ENCODE measurements around the gene DLGAP3.

The DLGAP3 gene

DNA sequence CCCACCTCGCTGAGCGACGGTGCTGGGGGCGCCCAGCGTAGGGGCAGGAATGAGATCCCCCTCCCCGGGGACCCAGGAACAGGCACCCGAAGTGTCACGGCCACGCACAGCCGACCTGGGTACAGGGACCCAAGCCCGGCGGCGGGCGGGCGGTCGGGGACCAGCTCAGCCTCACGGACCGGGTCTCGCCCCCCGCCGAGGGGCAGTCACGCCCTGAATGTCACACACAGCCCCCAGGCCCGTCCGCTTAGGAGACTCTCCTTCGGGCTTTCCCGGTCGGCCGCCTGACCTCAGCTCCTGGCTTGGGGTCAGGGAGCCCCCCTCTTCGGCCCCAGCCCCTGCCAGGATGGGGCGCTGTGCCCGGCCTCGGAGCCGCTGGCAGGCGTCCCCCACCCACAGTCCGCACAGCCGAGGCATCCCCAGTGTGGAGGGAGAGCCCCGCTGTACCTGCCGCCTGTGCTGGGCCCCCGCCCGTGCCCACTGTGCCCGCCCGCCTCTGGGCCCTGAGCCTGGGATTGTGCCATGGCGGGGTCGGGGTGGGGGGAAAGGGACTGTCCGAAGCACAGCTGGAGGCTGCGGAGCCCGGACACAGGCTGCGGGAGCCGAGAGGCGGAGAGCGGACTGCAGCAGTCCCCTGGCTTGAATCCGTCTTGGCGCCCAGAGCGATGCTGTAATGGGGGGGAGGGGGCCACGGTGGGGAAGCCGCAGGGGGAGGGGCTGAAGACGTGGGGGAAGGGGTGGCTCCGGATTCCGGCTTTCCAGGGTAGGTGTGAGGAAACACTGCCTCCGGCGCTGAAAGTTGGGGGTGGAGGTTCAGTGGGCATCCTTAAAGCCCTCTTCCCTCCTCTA is 627 bp upstream of the DLGAP3 start:
- TF ChIP-seq, protein P1, sequence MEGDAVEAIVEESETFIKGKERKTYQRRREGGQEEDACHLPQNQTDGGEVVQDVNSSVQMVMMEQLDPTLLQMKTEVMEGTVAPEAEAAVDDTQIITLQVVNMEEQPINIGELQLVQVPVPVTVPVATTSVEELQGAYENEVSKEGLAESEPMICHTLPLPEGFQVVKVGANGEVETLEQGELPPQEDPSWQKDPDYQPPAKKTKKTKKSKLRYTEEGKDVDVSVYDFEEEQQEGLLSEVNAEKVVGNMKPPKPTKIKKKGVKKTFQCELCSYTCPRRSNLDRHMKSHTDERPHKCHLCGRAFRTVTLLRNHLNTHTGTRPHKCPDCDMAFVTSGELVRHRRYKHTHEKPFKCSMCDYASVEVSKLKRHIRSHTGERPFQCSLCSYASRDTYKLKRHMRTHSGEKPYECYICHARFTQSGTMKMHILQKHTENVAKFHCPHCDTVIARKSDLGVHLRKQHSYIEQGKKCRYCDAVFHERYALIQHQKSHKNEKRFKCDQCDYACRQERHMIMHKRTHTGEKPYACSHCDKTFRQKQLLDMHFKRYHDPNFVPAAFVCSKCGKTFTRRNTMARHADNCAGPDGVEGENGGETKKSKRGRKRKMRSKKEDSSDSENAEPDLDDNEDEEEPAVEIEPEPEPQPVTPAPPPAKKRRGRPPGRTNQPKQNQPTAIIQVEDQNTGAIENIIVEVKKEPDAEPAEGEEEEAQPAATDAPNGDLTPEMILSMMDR (IDR thresholded peaks at IDR 0.05; ENCODE audit: low read depth, low read length), result peak; percentile 41; the same call in 1 of the 2 replicates
- peak; percentile 82 for DNase-seq
- Histone ChIP-seq H3K4me3 (ENCODE audit: low read depth, low read length) (peak overlapping the region; percentile 72), H3K36me3 (peaks cover 8% of the 10 kb centered on the region), H3K9me3 (ENCODE audit: severe bottlenecking) (no peaks in the 10 kb centered on the region), H3K27ac (peak overlapping the region; percentile 85), H3K27me3 (ENCODE audit: insufficient read depth, low read depth, severe bottlenecking) (no peaks in the 10 kb centered on the region)

DNA sequence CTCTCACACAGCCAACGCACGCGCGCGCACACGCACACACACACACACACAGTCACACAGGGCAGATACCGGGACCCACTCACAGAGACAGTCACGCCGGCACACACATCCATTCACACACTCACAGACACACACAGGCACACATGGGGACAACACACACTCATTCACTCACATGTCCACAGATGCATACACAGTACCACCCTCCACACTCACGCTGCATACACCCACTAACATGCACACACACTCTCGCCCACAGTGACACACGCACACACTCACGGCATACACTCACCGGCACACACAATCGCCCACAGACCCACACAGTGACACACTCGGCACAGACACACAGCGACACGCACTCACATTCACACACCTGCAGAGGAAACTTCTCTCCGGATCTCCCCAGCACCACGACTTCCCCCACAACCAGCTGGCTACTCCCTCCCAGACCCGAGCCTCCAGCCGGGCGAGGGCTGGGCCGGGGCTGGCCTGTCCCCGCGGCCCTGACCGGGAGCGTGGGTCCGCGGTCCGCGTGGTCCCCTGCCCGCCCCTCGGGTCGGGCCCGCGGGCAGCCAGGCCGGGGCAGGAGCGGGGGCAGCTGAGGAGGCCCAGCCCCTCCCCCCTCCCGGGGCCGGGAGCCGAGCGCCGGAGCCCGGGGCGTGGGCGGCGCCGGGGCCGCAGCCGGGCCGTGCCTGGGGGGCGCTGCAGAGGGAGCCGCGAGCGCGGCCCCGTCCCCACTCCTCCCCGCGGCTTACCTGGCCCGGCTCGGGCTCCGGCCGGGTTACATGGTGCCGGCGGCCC is 552 bp downstream of the DLGAP3 start:
- TF ChIP-seq, protein P1 (IDR thresholded peaks at IDR 0.05; ENCODE audit: low read depth, low read length), result 0 out of 2 replicates have a peak, but pooled peaks have one; percentile 3
- Histone ChIP-seq H3K9me3 (ENCODE audit: severe bottlenecking) (no peaks in the 10 kb centered on the region), H3K36me3 (peaks cover 8% of the 10 kb centered on the region), H3K27me3 (ENCODE audit: insufficient read depth, low read depth, severe bottlenecking) (no peaks in the 10 kb centered on the region), H3K27ac (peak overlapping the region; percentile 64), H3K4me3 (ENCODE audit: low read depth, low read length) (peak overlapping the region; percentile 63)
- DNase-seq, result no peak

DNA sequence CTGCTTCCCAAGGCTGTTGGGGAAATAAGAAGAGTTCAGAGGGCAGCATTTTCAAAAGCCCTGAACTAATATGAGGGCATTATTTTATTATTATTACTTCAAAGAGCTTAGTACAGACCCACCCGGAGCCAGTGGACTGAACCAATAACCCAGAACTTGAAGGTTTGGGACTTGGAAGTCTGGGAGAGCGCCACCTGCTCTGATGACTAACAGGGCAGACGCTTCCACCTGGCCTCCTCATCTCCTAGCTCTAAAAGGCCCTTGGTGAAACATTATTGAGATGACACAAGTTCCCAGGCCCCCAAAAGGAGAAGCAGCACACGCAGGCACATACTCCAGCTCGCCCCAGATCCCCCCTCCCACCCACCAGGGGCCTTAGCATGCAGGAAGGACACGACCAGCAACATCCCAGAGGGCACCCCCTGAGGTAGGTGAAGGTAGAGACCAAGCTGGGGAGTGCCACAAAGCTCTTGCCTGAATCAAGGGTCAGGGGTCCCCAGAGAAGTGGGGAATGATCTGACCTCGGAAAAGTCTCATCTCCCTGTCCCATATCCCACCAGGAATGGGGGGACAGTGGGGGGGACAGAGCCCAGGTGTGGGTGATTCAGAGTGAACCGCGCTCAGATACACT is 1.3 kb downstream of the DLGAP3 start:
- Histone ChIP-seq H3K27me3 (ENCODE audit: insufficient read depth, low read depth, severe bottlenecking) (no peaks in the 10 kb centered on the region), H3K27ac (peak overlapping the region; percentile 64; the same call in 1 of the 2 replicates), H3K36me3 (peaks cover 8% of the 10 kb centered on the region), H3K9me3 (ENCODE audit: severe bottlenecking) (no peaks in the 10 kb centered on the region), H3K4me3 (ENCODE audit: low read depth, low read length) (peak overlapping the region; percentile 63)
- TF ChIP-seq, protein P1 (IDR thresholded peaks at IDR 0.05; ENCODE audit: low read depth, low read length), result no peak
- peak; percentile 31 for DNase-seq

DNA sequence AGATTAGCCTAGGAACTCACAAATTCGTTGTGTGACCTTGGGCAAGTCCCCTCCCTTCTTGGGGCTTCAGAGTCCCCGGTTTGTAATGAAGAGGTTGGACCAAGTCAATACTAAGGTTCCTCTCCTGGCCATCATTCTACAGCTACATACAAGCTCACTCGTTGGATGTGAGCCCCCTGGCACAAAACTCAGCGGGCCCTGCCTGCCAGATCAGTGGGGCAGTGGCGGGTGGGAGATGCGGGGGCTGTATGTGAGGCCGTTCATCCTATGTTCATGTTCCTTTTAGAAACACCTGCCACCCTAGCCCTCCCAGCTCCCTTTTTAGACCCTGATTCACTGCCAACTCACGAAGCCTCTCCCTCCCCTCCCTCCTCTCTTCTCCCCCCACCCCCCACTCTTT is 2.1 kb downstream of the DLGAP3 start:
- H3K27ac ChIP-seq, result no peak overlapping the region
- no peak overlapping the region for H3K4me3 ChIP-seq (ENCODE audit: low read depth, low read length)
- H3K36me3 ChIP-seq, result peaks cover 8% of the 10 kb centered on the region
- no peaks in the 10 kb centered on the region for H3K27me3 ChIP-seq (ENCODE audit: insufficient read depth, low read depth, severe bottlenecking)
- no peak for DNase-seq
- H3K9me3 ChIP-seq (ENCODE audit: severe bottlenecking), result no peaks in the 10 kb centered on the region
- TF ChIP-seq, protein P1 (IDR thresholded peaks at IDR 0.05; ENCODE audit: low read depth, low read length), result no peak

DNA sequence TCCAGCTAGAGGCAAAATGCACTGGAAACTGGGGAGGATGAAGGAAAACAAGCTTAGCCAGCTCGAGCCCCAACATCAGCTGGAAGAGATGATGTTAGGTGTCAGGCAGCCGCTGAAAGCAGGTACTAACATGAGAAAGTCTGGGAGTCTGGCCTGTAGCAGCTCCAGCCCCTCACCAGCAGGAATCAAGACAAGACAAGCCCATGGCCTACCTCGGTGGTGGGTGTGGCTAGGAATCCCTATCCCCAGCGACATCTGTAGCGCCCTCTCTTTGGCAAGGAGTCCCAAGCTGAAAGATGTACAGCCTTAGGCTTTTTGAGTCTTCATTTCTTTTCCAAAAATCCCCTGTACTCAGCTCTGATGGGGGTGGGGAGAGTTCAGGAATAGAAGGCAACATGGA is 2.6 kb downstream of the DLGAP3 start:
- peak; percentile 39 for DNase-seq
- Histone ChIP-seq H3K36me3 (peaks cover 8% of the 10 kb centered on the region), H3K27ac (peak overlapping the region; percentile 9; the same call in 1 of the 2 replicates), H3K4me3 (ENCODE audit: low read depth, low read length) (no peak overlapping the region), H3K9me3 (ENCODE audit: severe bottlenecking) (no peaks in the 10 kb centered on the region), H3K27me3 (ENCODE audit: insufficient read depth, low read depth, severe bottlenecking) (no peaks in the 10 kb centered on the region)
- TF ChIP-seq, protein P1 (IDR thresholded peaks at IDR 0.05; ENCODE audit: low read depth, low read length), result no peak
